Measurements from ENCODE around the gene INS. TPM values are rescaled to one million over a fixed set of nuclear protein-coding genes. Genes with fewer than 3 reads are reported as not detected.

INS gene
- total and polyA plus RNA-seq, 2 of the 8 experiments (the other 6 are each of a cell fraction or from before 2014, with no cell fraction given), result not detected

- H2BK120ac ChIP-seq (replicated peaks; ENCODE audit: low read depth, low read length), result no peak overlapping the region
- H3K9me3 ChIP-seq (ENCODE audit: insufficient read depth in 2 of 2, low read depth in 1 of 2, low read length in 1 of 2), result no peaks in the 10 kb centered on the region
- H2BK20ac ChIP-seq (ENCODE audit: low read length), result no peak overlapping the region
- no peak overlapping the region for H2BK12ac ChIP-seq (ENCODE audit: low read depth, low read length)
- H2AK5ac ChIP-seq (ENCODE audit: low read depth, low read length), result no peak overlapping the region
- no peaks in the 10 kb centered on the region for H3K79me1 ChIP-seq (ENCODE audit: low read depth, low read length)
- H3K18ac ChIP-seq (ENCODE audit: extremely low read depth, low read length), result no peak overlapping the region
- ChIA-PET POLR2A (ENCODE audit: partially characterized antibody) (no interaction called here), CTCF (ENCODE audit: partially characterized antibody) (interaction anchor here (0.6 to 12.3 kb wide), 10 partner anchors 11 to 869 kb away, joined by 3 to 170 read pairs (median 3); no protein-coding TSS in a partner anchor)
- no peak overlapping the region for H3K56ac ChIP-seq (replicated peaks; ENCODE audit: insufficient read length, low read depth, low read length)
- H3K4ac ChIP-seq (replicated peaks; ENCODE audit: insufficient read length, low read depth, low read length), result no peak overlapping the region
- no peak overlapping the region for H3K9ac ChIP-seq (replicated peaks in 1 of 4; ENCODE audit: extremely low read depth in 1 of 4, low read depth in 3 of 4, low read length in 3 of 4)
- DNase-seq (ENCODE audit: low read depth in 1 of 2, low spot score in 2 of 2) (no peak), FAIRE-seq (no peak)
- no peaks in the 10 kb centered on the region for H3K79me2 ChIP-seq (ENCODE audit: control insufficient read depth in 1 of 2, insufficient read depth in 2 of 2, low read length in 2 of 2)
- WGBS, 2 experiments (ENCODE audit: extremely low coverage in 1 of 2, insufficient coverage in 1 of 2, insufficient read length in 1 of 2, insufficient replicate concordance in 2 of 2, low coverage in 1 of 2, low lambda C conversion rate in 2 of 2, missing lambda C conversion rate in 1 of 2), result 4% methylated on average over 70 of the region's 102 CpGs; no CpG with 5 or more reads in 1 of the 2 experiments
- H2AFZ ChIP-seq (ENCODE audit: low read length), result no peak overlapping the region
- H3K4me3 ChIP-seq (ENCODE audit: extremely low read depth in 1 of 4, insufficient read depth in 2 of 4, low read depth in 3 of 4, low read length in 4 of 4), result peak overlapping the region in 3 of 4 experiments; percentile 3 to 48 (median 10); a peak in 3 of 8 replicates
- no peak overlapping the region for H4K8ac ChIP-seq (ENCODE audit: extremely low read depth, insufficient read depth, low read length)
- peaks cover 0 to 11% (median 5%) of the 10 kb centered on the region in 4 experiments; a peak in 6 of 7 replicates for H3K4me1 ChIP-seq (replicated peaks in 1 of 4; ENCODE audit: control insufficient read depth in 3 of 4, insufficient read depth in 4 of 4, low read length in 3 of 4)
- H4K91ac ChIP-seq (replicated peaks; ENCODE audit: insufficient read length, low read length), result no peak overlapping the region
- no peak overlapping the region for H2BK15ac ChIP-seq (ENCODE audit: low read length)
- H3K4me2 ChIP-seq (ENCODE audit: insufficient read depth in 1 of 2, low read depth in 2 of 2, low read length in 2 of 2), result peak overlapping the region; percentile 58 to 66
- H3K27me3 ChIP-seq (replicated peaks in 1 of 4; ENCODE audit: control insufficient read depth in 3 of 4, extremely low read depth in 1 of 4, insufficient read depth in 3 of 4, low read length in 3 of 4), result peaks cover 85 to 98% (median 98%) of the 10 kb centered on the region in 4 experiments
- peaks cover 0 to 3% (median 0%) of the 10 kb centered on the region in 4 experiments; a peak in 1 of 8 replicates for H3K36me3 ChIP-seq (ENCODE audit: control insufficient read depth in 2 of 4, insufficient read depth in 4 of 4, low read length in 3 of 4)
- no peak overlapping the region for H3K14ac ChIP-seq (ENCODE audit: insufficient read length)
- H4K20me1 ChIP-seq (replicated peaks in 1 of 2; ENCODE audit: control insufficient read depth in 1 of 2, insufficient read depth in 2 of 2, low read length in 2 of 2), result peaks cover 12 to 18% of the 10 kb centered on the region in 2 experiments
- no peak overlapping the region for H3K23ac ChIP-seq (ENCODE audit: insufficient read length)
- H4K5ac ChIP-seq (ENCODE audit: insufficient read length, low read depth, low read length), result no peak overlapping the region
- H3K23me2 ChIP-seq (ENCODE audit: low read depth, low read length), result peaks cover 11% of the 10 kb centered on the region; the same call in 1 of the 2 replicates
- no peak overlapping the region for H2BK5ac ChIP-seq (ENCODE audit: low read depth, low read length)
- H3K27ac ChIP-seq (ENCODE audit: low read depth, low read length), result no peak overlapping the region
- TF ChIP-seq POLR2A (IDR thresholded peaks at IDR 0.05; ENCODE audit: control extremely low read depth in 1 of 2, low read depth in 2 of 2, low read length in 2 of 2) (no peak), EGR1 (IDR thresholded peaks at IDR 0.05; ENCODE audit: borderline replicate concordance, low read depth, low read length) (no peak), FOSL1 (IDR thresholded peaks at IDR 0.05; ENCODE audit: insufficient read depth, low read depth, low read length) (no peak), RAD21 (IDR thresholded peaks at IDR 0.05 in 1 of 2, conservative IDR thresholded peaks at IDR 0.05 in 1 of 2; ENCODE audit: low read depth in 2 of 2, low read length in 2 of 2) (peak in 1 of 2 experiments; percentile 19; a peak in 1 of 4 replicates), RNF2 (IDR thresholded peaks at IDR 0.05; ENCODE audit: borderline replicate concordance, low read depth, low read length, missing control alignments, poor library complexity, severe bottlenecking) (peak; percentile 99), TBP (IDR thresholded peaks at IDR 0.05; ENCODE audit: low read depth, low read length) (no peak), NRF1 (IDR thresholded peaks at IDR 0.05; ENCODE audit: low read depth, low read length) (no peak)
These were observed 20.3 kb downstream of the INS start for GRCh38 chr11:2140411-2141400.

Measured in H1 (cell line).